AG10803 (cell line): ENCODE data around the gene SHROOM3.
"Not testable (repeated sequence)": the region's sequence is repeated elsewhere in the genome, so short reads cannot be mapped to it uniquely, and the experiment has no call there.

Experiments
- DNase-seq: peaks from one replicate; pipeline ENCODE4 v3.0.0; 2010; ENCODE audit warnings: low read depth
- H3K4me3 ChIP-seq: 2 replicates; pipeline ENCODE4 v1.5.1; 2011; ENCODE audit warnings: mild to moderate bottlenecking, low read length, control low read depth
- TF ChIP-seq, protein P1 (sequence below): conservative IDR thresholded peaks from 2 replicates; pipeline ENCODE4 v1.5.1; 2011; ENCODE audit warnings: mild to moderate bottlenecking, low read length, control low read depth, inconsistent platforms

The SHROOM3 gene

GRCh38 chr4:76714226-76714625 lies 279.2 kb downstream of the SHROOM3 start:
- no peak for DNase-seq
- TF ChIP-seq, protein P1, sequence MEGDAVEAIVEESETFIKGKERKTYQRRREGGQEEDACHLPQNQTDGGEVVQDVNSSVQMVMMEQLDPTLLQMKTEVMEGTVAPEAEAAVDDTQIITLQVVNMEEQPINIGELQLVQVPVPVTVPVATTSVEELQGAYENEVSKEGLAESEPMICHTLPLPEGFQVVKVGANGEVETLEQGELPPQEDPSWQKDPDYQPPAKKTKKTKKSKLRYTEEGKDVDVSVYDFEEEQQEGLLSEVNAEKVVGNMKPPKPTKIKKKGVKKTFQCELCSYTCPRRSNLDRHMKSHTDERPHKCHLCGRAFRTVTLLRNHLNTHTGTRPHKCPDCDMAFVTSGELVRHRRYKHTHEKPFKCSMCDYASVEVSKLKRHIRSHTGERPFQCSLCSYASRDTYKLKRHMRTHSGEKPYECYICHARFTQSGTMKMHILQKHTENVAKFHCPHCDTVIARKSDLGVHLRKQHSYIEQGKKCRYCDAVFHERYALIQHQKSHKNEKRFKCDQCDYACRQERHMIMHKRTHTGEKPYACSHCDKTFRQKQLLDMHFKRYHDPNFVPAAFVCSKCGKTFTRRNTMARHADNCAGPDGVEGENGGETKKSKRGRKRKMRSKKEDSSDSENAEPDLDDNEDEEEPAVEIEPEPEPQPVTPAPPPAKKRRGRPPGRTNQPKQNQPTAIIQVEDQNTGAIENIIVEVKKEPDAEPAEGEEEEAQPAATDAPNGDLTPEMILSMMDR = no peak
- no peak overlapping the region for H3K4me3 ChIP-seq

GRCh38 chr4:76716020-76716419 lies 281.0 kb downstream of the SHROOM3 start:
- no peak for DNase-seq
- TF ChIP-seq, protein P1 = no peak
- no peak overlapping the region for H3K4me3 ChIP-seq

DNA sequence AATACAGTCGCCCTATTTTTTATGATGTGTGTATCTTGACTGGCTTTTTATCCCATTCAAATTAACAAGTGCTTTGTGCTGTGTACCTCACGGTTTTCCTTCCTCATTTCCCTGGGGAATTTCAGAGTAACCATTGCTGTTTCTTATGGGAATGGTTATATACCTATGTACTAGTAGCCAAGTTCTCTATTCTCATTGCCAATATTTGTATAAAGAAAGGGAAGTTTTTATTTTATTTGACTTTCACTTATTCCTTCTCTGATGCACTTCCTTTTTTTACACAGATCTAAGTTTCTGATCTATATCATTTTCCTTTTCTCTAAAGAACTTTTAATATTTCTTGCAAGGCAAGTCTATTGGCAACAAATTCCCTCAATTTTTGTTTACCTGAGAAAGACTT lies 281.6 kb downstream of the SHROOM3 start:
- no peak for DNase-seq
- no peak overlapping the region for H3K4me3 ChIP-seq
- TF ChIP-seq, protein P1 = no peak

- DNase-seq = no peak
- H3K4me3 ChIP-seq = no peak overlapping the region
- TF ChIP-seq, protein P1 = no peak
Observed at GRCh38 chr4:76717431-76717830, 282.4 kb downstream of the SHROOM3 start.

DNA sequence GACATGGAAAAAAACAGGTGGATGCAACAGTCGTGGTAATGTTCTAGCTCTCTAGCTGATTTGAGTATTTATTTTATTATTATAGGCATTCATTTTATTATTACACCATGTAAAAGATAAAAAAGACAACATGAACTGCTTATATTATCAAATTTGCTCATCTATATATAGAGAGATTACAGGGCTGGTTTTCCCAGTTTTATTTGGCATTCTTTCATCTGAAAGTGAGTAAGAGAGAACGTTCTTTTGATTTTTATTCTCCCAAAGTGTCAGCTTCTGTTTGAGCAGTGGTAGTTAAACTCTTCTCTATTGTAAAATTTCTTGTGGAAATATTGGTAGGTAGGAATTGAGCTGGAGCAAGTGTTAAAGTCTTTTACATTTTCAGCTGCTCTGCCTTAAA lies 283.0 kb downstream of the SHROOM3 start:
- TF ChIP-seq, protein P1 = no peak
- no peak overlapping the region for H3K4me3 ChIP-seq
- DNase-seq = no peak

DNA sequence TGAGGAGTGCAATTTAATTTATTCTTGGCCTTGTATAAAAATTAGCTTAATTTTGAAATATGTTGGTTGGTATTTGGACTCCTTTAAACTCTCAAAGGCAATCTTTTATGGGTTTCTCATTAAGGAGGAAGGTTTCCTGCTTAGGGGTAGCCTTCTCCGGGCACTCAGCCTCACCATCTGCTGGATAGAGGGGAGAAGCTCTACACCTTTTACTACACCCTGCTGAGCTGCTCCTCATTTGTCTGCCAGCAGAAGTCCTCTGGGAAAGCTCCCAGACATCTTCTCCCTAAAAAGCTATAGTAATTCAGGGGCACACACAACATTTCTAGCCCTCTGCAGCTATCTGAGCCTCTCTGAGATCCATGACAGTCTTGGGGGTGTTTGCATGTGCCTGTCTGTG lies 283.8 kb downstream of the SHROOM3 start:
- H3K4me3 ChIP-seq = no peak overlapping the region
- TF ChIP-seq, protein P1 = no peak; the same call in 1 of the 2 replicates
- DNase-seq = no peak

DNA sequence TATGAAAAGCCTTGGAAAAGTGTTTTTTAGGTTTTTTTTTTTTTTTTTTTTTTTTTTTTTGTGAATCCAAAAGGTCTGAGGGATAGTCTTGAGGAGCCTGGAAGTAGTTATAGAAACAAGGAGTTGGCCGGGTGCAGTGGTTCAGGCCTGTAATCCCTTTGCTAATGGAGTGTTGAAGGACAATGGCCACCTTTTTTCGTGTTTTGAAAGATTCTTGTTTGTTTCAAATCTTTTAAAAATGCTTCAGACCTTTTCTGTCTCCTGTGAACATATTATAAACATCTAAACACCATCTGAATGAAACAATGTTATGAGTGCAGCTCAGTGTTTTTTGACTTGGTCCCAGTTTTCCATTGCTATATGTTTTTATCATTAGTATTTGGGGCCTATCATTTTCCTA lies 285.1 kb downstream of the SHROOM3 start:
- no peak for DNase-seq
- H3K4me3 ChIP-seq = no peak overlapping the region
- TF ChIP-seq, protein P1 = no peak

GRCh38 chr4:76722146-76722545 lies 287.1 kb downstream of the SHROOM3 start:
- not testable (repeated sequence) for H3K4me3 ChIP-seq, DNase-seq
